ENCODE data around the gene LTBP2. TPM values are rescaled to one million over a fixed set of nuclear protein-coding genes. Genes with fewer than 3 reads are reported as not detected.

Gene LTBP2
- 15.7 and 22.7 TPM in 2 replicates for total RNA-seq

DNA sequence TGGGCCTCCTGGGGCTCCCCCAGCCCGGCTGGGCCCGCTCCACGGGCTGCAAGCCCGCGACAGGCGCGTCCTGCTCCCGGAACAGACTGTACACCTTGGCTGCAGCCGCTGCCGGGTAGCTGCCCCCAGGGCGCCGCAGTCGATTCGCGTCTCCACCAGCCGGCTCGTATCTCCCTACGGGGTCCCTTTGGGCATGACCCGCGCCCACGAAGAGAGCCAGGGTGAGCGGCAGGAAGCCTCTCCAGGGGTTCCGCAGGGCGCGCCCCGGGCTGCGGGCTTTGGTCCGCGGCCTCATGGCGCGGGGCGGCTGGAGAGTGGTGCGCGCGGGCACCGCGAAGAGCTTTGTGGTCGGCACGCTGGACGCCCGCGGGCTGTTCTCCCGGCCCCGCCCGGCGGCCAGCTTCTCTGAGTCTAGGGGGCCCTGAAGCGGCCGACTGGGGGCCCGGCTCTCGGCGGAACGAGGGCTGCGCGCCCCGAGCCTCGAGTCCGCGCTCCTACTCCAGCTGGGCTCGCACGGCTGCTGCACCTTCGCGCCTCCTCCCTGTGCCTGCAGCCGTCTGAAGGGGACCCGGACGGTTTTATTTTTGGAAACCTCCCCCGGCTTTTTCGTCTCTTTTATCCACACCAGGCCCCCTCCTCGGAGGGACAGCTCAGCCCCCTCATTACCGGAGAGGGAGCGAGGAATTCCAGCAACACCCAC is at the start of gene LTBP2:
Gene LTBP2, minus strand, starts transcription at position 588 of the 700 bp plus-strand sequence. Its CDS starts 293 bp downstream, at position 295.
- DNase-seq (ENCODE audit: low read depth in 2 of 2): peak in 1 of 2 donors; percentile 61

DNA sequence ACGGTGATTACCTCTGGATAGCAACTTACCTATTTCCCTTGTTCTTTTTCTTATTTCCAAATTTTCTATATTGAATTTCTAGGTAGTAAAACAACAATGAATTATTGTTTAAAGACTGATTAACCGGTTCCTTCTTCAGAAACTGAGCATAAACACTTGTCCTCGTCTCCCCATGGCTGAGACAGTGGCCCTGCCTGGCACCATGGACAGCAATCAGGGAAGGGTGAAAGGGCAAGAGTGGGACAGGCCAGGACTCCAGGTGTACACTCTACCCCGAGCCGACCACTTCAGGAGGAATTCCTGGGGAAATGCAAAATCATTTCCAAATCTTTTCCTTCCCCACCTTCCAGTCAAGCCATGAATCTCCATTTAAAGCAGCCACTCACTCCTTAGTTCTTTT is 48.8 kb upstream of the LTBP2 start:
- no peak for DNase-seq (ENCODE audit: low read depth in 2 of 2)

DNA sequence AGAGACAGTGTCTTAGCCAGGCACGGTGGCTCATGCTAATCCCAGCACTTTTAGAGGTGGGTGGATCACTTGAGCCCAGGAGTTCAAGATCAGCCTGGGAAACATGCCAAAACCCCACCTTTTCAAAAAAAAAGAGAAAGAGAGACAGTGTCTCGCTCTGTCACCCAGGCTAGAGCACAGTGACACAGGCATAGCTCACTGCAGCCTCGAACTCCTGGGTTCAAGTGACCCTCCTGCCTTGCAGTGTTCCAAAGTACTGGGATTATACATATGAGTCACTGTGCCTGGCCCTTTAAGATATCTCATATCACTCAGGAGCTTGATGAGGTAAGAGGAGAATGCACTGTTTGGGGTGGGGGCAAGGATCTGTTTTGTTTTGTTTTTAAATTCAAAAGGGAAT is 48.1 kb upstream of the LTBP2 start:
- DNase-seq (ENCODE audit: low read depth in 2 of 2): no peak

DNA sequence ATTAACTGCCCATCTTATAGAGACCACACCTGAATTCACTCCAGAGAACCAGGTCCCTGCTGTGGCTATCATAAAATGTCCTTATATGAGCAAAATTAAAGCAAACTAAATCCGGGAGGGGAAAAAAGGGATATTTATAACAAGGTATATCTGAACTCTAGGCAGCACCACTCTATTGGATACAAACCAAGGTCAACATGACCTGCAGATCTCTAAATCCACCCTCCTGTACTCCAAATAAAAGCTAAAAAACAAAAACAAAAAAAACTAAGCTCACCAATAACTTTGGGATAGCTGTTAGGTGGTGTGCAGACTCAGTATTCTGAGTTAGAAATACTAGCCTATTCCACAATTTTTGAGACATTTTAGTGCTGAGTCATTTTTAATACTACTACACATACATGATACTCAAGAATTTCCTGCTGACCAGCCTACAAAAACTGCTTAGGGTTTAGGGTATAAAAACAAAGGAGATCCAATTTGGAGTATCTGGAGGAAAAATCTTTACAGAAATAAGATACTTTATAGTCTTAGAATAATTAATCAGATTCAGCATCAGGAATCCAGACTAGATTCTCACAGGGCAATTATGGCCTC is 46.6 kb upstream of the LTBP2 start:
- peak in 1 of 2 donors; percentile 32 for DNase-seq (ENCODE audit: low read depth in 2 of 2)

DNA sequence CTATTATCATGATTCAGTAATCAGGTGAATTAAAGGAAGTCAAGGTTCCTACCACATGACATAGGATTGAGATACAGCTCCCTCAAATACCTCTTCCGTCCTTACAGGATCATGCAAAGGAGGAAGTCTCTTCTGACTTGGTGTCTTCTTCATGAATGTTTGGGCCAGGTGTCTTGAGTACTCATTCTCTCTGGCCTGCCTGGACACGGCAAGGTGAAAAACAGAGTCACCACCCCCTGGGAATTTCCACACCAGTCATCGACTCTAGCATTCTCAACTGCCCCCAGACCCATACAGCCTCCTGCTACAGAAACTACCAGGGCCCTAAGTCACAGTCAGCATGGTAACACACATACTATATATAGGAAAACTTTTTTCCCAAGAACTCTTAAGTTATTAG is 44.9 kb upstream of the LTBP2 start:
- DNase-seq (ENCODE audit: low read depth in 2 of 2): no peak

DNA sequence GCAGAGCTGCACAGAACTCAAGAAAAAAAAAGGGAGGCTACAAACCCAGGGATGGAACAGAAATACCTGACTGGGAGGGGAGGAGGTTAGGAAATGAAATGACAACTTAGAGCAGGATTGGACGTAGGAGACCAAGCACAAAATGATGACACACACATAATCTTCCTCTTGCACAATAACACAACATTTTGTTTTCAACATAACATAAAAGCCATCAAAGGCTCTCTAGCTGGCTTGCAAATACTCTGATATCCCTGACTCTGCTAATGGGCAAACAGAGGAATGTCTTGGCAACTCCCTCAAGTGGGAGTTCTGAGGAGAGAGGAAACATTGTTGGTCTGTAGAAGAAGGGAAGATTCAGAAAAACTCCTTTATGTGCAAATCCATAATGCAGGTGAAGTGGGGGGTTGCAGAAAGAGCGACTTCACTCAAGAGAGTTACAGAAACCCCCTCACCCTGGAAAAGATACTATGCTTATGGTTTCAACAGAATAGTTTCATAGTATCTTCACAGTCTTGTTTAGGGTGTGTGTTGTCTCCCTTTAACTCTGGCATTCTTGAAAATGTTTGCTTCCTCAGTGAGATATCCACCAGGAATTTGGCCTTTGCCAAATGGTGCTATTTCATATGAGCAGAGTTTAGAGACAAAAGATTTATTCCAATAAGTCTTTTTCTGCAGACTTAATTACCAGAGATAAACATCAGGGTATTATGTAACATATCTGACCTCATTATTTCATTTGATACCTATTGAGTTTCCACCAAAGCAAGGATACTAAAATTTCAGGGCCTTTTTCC is 43.8 kb upstream of the LTBP2 start:
- DNase-seq (ENCODE audit: low read depth in 2 of 2): no peak

DNA sequence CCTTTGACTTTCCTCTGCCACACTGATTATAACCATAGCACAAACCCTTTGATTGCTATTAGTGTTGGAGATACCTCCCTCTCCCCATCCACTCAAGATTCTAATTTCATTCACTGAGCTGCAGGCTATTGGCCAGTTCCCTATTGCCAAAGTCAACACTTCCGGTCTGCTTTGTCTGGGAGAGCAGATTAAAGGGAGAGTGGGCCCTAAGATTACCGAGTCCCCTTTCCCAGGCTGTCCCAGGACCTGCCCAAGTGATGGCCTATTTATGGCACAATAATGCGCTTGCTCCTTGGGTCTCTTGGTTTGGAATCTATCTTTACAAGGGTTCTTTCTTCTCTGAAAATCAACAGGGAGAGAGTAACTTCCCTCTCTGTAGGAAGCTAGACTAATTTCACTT is 42.9 kb upstream of the LTBP2 start:
- DNase-seq (ENCODE audit: low read depth in 2 of 2): no peak

DNA sequence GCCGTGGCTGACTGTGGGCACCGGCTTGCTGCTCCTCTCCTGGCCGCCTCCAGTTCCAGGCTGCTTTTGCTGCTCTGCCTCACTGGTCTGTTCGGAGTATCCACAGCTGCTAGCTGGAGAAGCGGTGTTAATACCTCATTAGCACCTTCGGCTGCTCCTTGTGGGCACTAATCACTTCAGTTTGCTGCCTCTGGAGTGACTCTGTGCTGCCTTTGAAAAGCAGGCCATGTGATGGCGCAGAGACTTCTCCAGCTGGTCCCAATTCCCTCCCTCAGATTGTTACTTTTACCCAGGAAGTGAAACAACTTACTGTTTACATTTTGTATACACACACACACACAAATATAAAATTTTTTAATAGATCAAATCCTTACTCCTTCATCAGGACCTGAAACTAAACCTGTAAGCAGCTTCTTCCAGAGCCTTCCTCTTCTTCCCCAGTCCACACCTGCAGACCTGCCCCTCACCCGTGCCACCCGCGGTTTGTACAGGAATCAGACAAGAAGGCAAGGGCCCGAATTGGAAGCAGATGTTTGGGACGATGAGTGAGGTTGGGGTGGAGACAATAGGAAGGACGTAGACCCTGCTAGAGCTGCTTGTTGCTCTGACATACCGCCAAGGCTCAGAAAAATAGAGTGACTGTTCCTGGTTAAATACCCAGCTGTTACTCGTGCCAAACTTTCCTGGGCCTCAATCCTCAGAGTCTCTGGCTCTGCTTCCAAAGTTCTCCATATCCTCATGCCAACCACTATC is 41.5 kb upstream of the LTBP2 start:
- no peak for DNase-seq (ENCODE audit: low read depth in 2 of 2)

DNA sequence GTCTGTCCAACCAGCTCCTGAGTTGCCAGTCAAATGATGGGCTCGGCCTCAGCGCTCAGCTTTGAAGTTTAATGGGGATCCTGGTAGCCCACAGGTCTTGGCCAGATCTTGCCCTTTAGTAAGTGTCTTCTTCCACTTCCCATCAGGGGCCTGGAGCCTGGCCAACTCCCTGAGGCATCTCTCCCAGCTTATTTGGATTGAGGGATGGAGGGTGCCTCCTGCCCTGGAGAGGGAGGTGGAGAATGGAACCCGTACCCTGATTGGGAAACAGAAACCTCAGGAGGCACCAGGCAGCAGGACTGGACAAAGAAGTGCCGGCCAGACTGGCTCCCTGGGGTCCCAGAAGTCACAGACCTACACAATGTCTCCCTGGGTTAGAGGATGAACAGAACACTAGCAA is 40.5 kb upstream of the LTBP2 start:
- DNase-seq (ENCODE audit: low read depth in 2 of 2): no peak

DNA sequence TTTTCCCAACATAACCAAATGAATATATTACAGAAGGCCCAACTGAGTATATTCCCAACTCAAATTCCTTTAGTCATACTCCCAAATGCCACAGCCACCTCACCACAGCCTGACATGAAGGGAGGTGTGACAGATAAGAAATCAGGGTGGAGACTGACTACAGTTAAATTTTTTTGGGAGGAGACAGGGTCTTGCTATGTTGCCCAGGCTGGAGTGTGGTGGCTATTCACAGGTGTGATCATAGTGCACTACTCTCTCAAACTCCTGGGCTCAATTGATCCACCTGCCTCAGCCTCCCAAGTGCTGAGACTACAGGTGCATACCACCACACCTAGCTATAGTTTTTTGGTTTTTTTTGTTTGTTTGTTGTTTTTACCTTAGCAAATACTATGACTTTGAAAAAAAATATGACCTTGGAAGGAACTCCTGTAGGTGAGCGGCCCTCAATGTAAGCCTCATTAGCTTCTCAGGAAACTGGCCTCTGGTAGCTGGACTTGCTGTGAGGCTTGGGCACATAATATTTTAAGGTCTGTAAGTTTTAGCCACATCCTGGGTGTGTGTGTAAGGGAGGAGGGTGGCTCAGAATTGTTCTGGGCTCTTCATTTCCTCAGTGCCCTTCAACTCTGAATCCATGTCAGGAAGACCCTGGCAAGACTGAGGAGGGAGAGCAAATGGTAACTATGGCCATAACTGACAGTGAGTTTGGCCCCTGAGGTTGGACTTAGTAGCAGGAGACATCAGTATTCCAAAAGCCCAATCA is 39.1 kb upstream of the LTBP2 start:
- DNase-seq (ENCODE audit: low read depth in 2 of 2): no peak

DNA sequence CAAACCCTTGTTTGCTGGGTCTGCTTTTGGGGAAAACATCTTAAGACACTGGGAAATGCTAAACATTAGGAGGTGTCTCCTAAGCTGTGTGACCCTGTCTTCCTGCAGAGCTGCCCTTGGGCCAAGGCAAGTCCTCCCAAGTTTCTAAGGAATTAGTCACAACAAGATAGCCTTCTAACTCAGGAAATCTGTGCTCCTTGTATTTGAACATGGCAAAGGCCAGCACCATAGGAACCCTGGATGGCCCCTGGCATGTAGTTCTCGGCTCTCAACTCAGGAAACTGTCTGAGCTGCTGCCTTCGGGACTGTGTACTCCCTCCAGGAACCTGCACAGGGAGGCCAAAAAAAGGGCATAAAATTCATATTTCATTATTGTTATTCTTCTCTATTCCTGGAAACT is 37.6 kb upstream of the LTBP2 start:
- peak in 1 of 2 donors; percentile 58 for DNase-seq (ENCODE audit: low read depth in 2 of 2)

DNA sequence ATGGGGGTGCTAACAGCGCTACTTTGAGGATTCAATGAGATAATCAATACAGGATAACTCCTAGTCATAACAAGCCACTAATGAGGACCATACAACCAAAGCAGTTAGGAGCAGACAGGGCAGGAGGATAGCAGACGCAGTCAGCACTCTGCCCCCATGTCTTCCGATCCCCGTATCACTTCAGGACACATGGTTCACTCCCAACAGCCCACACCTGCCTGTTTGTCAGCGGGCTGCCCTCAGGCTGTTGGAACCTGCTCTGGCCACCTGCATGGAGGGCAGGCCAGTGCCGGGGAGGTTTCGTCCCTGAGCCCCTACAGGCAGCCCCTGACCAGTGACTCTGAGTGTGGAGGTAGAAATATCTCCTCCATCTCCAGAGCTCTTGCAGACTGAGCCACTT is 37.1 kb upstream of the LTBP2 start:
- DNase-seq (ENCODE audit: low read depth in 2 of 2): no peak

DNA sequence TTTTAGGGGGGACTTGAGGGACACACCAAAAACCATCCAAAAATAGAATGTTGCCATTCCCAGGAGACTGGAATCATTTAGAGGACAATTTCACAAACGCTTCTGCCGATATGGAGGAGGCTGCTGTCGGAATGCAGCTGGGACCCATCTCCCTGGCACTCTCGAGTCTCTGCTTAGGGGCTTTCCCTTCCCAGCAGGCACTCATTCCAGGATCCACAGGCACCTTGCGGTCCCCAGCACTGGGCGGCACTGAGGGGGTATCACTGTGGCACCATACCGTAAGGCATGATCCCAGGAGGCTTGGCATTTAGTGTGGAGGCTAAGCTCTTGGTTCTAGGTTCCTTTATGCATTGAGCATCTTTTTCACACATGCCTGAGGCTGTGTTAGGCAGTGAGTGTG is 36.6 kb upstream of the LTBP2 start:
- no peak for DNase-seq (ENCODE audit: low read depth in 2 of 2)

DNA sequence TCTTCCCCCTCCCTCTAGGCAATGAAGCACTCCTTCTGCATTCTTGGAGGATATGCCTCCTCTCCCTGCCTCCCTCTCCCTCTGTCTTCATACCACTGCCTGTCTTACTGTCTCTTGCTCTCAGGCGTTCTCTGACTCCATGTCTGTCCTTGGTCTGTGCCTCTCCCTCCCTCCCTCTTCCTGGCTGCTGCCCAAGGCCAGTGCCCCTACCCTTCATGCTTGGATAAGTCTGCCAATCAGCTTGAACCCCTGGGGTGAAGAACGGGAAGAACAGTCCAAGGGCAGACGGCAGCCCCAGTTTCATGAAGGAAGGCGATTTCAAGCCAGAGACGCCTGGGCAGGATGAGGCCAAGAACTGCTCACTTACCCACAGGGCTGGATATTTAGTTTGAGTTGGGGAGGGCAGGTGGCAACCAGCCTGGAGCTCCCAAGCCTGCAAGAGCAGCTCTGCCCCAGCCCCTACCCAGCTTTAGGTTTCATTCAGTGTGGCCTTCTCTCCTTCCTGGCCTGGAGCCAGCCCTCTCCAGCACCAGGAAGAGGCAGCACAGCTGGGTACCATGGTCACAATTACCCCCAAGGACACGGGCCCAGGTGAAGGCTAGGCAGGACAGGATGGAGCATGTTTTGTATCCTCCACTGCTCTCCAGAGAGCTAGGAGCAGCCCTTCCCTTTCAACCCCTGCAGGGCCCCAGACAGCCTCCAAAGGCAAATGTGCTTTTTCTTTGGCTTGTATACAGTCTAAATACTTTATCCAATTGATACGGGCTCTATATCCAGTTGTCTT is 35.8 kb upstream of the LTBP2 start:
- no peak for DNase-seq (ENCODE audit: low read depth in 2 of 2)

DNA sequence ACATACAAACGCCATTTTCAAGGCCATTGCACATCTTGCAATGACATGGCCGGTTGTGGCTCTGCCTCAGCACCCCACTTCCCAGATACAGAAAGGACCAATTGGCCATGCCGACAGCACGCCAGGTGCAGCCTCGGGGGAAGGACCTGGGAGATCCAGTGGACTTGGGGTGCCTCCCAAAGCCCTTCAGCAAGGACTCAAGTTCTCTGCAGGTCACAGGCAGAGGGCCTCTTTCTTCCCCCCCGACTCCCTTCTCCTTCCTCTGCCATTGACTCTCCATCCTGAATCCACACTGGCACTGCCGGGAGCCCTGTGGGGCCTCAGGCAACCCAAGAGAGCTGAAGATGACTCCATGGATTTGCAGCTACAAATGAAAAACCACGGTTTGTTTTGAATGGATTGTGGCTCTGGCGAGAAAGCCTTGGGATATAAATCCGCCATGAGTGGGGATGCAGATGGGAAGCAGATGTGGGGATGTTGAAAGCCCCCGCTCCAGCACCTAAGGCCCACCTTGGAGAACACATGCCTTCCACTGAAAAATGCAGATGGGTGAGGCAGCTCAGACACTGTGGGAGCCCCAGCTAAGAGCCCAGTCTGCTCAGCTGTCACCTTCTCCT is 35.1 kb upstream of the LTBP2 start:
- no peak for DNase-seq (ENCODE audit: low read depth in 2 of 2)

DNA sequence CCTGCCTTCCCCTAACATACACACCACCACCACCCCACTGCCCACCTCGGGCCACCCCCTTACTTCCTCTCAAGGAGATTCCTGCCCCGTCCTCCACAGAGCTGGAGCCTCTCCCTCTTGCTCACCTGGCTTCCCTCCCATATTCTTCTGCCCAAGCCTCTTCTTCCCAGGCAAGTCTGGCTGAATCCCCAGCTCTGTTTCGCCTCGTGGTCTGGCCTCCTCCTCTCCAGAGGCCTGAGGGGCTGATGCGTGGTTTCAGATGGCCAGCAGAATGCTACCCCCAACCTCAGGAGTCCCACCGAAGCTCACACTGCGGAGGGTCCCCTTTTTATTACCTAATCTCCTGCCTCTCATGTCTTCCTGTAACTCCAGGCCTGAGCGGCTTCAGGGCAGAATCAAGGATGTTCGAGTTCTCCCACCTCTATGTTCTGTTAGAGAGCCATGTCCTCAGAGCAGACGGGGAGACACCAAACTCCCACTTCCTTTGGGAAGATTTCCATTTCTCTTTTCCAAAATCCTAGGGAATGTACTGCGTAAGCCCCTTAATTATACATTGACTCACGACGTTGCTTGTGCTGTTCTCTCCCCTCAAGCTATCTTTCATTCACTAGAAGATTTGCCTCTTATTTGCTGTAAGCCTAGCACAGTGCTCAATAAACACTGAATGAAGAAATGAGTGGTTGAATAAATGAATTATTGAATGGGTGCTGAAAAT is 33.9 kb upstream of the LTBP2 start:
- DNase-seq (ENCODE audit: low read depth in 2 of 2): no peak

DNA sequence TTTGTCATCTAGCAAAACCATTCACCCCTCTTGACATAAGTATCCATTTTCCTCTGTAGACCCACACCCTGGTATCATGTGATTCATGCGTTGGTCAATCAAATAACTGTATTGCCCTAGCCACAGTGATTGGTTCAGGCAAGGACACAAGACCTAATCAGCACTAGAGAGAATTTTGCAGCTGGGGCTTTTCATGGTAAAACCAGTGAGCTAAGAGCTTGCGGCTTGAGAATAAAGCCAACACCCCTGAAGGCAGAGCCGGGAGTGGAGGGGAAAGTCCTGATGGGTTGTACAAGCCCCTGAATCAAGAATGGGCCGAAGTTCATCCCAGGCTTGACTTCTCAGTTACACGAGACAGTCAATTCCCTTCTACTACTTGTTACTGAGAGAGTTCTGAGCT is 33.2 kb upstream of the LTBP2 start:
- no peak for DNase-seq (ENCODE audit: low read depth in 2 of 2)

DNA sequence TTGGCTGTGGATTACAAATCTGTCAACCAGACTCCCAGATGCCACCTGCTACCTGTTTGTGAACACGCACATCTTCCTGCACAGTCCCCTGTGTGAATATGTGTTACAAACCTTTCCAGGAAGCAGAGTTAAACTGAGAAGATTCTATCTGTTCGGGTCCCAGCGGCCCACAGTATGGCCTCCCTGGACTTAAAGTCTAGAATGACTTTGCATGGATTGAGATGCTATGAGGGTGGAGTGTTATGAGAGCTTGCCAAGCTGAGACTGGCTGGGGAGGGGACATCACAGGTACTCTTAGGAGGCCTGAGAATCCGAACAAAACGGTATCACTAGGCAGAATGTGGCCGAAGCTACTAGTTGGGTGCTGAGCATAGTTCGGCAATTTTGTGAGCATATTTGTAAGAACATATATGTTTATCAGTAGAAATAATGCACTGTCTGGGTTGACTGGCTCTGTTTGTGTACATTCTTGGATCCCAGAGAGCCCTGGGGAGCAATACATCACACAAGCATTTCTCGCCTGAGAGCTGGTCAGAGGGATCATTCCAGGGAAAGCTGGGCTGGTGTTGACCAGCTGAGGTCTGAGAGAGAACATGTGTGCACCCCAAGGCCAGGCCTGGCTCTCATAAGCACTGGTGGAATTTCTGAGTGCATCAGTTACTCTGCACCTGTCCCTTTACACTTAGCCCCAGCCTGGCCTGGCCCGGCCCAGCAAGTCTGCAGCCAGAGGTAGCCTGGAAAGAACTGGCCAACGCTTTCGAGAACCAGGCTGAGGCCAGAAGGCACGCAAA is 29.8 kb upstream of the LTBP2 start:
- no peak for DNase-seq (ENCODE audit: low read depth in 2 of 2)

DNA sequence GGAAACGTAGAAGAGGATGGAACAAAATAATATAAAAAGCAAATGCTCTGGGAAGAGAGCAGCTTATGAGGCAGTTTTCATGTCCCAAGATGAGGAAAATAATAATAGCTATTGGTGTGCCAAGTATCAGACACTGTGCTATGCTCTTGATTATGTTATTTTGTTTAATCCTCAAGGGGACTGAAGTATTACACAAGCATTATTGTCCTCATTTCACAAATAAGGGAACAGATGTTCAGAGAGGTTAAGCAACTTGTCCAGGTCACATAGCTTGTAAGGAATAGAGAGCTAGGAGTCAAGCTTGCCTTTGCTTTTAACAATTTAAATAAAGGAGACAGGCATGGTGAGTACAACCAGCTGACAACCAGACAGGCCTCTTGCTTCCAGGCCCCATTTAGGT is 26.9 kb upstream of the LTBP2 start:
- no peak for DNase-seq (ENCODE audit: low read depth in 2 of 2)
